ENCODE data around the gene PIGL. TPM values are rescaled to one million over a fixed set of nuclear protein-coding genes. Genes with fewer than 3 reads are reported as not detected.
"Not testable (repeated sequence)": the region's sequence is repeated elsewhere in the genome, so short reads cannot be mapped to it uniquely, and the experiment has no call there.

PIGL gene
- total and polyA plus RNA-seq, 4 experiments from 2014 or later: 8.1 to 71.1 (median 44.0) TPM

DNA sequence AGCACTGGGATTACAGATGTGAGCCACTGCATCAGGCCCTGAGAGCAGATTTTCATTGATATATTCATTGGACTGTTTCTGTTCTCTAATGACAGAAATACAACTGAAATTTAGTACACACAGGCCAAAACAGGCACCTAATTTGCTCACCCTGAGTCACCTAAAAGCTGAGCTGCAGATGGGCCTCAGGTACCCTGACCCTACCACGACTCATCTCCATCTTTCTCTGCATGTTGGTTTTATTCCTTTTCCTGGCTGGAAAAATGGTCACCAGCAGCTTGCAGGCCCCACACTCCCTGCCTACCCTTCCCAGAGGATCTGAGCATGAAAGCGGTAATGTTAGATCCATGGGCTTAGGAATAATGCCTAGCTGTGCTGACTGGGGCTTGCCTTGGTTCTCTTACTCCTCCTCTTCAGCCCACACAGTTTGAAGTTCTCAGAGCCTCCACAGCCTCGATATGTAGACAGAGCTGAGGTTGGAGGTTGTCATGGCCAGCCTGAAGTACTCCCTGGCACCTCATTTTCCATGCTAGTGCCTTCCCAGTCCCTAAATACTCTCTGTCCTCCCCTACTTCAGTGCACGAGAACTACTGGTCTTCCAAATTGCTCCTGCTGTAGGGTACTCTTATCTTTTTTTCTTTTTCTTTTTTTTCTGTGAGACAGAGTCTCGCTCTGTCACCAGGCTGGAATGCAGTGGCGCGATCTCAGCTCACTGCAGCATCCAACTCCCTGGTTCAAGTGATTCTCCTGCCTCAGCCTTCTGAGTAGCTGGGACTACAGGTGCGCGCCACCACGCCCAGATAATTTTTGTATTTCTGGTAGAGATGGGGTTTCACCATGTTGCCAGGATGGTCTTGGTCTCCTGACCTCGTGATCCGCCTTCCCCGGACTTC is 85.2 kb downstream of the PIGL start:
- no peak overlapping the region for H3K4me3 Mint-ChIP-seq
- ChIA-PET CTCF (ENCODE audit: partially characterized antibody) (interaction anchor here (0.8 to 4.1 kb wide), 5 partner anchors 13 to 62 kb away, joined by 3 to 23 read pairs (median 3); no protein-coding TSS in a partner anchor), POLR2A (ENCODE audit: partially characterized antibody) (interaction anchor here (1.0 kb wide), 1 partner anchor 86 kb away, joined by 3 read pairs; the partner anchor contains the start of gene PIGL)
- Histone ChIP-seq H3K4me3 (ENCODE audit: low read length in 2 of 2) (no peak overlapping the region), H3K27me3 (ENCODE audit: insufficient read depth, low read length) (no peaks in the 10 kb centered on the region), H3K27ac (ENCODE audit: low read depth, low read length) (no peak overlapping the region), H3K9me3 (ENCODE audit: control insufficient read depth in 1 of 2, low read length in 2 of 2) (no peaks in the 10 kb centered on the region), H3K36me3 (ENCODE audit: insufficient read depth, low read length) (peaks cover 4% of the 10 kb centered on the region), H3K4me1 (ENCODE audit: insufficient read depth, low read length) (peaks cover 15% of the 10 kb centered on the region)
- intact Hi-C loops (cut with micrococcal nuclease): no loop called here
- peaks cover 20 to 23% of the 10 kb centered on the region in 2 donors for H3K36me3 Mint-ChIP-seq
- DNase-seq: no peak
- no peaks in the 10 kb centered on the region for H3K9me3 Mint-ChIP-seq
- peaks cover 13 to 22% (median 14%) of the 10 kb centered on the region in 4 donors for H3K4me1 Mint-ChIP-seq
- no peaks in the 10 kb centered on the region for H3K27me3 Mint-ChIP-seq
- peak overlapping the region in 3 of 7 donors; percentile 13 to 77 (median 50) for H3K27ac Mint-ChIP-seq

DNA sequence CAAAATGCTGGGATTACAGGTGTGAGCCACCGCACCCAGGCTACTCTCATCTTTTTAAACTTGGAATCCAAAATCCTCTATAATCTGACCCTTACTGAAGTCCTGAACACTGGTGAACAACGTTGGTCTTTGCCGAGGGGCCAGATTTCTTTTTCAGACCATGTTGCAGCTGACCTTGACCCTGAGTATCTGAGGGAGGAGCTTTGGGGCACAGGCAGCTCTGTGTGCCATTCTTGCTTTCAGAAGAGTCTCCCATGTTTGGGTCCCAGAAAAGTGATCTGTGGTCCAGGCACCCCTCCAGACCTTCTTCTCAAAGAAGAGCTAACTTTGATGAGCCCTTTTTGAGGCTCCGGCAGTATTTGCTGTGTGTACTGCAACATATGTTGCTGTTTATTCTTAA is 85.8 kb downstream of the PIGL start:
- H3K27ac Mint-ChIP-seq: peak overlapping the region in 1 of 7 donors; percentile 13
- CTCF ChIA-PET (ENCODE audit: partially characterized antibody): interaction anchor here (1.0 to 4.1 kb wide), 6 partner anchors 13 to 61 kb away, joined by 3 to 23 read pairs (median 6); no protein-coding TSS in a partner anchor

DNA sequence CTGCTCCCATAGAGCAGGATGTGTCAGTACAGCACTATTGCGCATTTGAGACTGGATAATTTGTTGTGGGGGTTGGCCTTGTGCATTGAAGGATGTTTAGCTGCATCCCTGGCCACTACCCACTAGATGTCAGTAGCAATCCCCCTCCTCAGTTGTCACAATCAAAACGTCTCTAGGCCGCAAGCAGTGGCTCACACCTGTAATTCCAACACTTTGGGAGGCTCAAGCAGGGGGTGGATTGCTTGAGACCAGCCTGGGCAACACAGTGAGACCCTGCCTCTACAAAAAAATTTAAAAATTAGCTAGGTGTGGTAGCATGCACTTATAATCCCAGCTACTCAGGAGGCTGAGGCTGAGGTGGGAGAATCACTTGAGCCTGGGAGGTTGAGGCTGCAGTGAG is 87.8 kb downstream of the PIGL start:
- Mint-ChIP-seq H3K4me3 (no peak overlapping the region), H3K4me1 (peaks cover 0 to 3% (median 2%) of the 10 kb centered on the region in 4 donors), H3K27me3 (no peaks in the 10 kb centered on the region), H3K36me3 (peaks cover 20 to 27% of the 10 kb centered on the region in 2 donors), H3K27ac (peak overlapping the region in 1 of 7 donors; percentile 24), H3K9me3 (no peaks in the 10 kb centered on the region)
- H3K4me1 ChIP-seq (ENCODE audit: insufficient read depth, low read length): no peaks in the 10 kb centered on the region
- ChIA-PET CTCF (ENCODE audit: partially characterized antibody) (interaction anchor here (0.6 to 4.1 kb wide), 7 partner anchors 9 to 84 kb away, joined by 3 to 23 read pairs (median 7); no protein-coding TSS in a partner anchor), POLR2A (ENCODE audit: partially characterized antibody) (interaction anchor here (0.8 kb wide), 2 partner anchors 18 to 22 kb away, joined by 3 read pairs; no protein-coding TSS in a partner anchor)
- intact Hi-C loops (cut with micrococcal nuclease): no loop called here
- peak in 1 of 5 donors; percentile 17 for DNase-seq
- H3K27ac ChIP-seq (ENCODE audit: low read depth, low read length): no peak overlapping the region
- no peaks in the 10 kb centered on the region for H3K27me3 ChIP-seq (ENCODE audit: insufficient read depth, low read length)
- H3K9me3 ChIP-seq (ENCODE audit: control insufficient read depth in 1 of 2, low read length in 2 of 2): no peaks in the 10 kb centered on the region
- peaks cover 3% of the 10 kb centered on the region for H3K36me3 ChIP-seq (ENCODE audit: insufficient read depth, low read length)
- H3K4me3 ChIP-seq (ENCODE audit: low read length in 2 of 2): no peak overlapping the region

More for the DNA sequence above, 85.8 kb downstream of the PIGL start:
- DNase-seq: no peak
- H3K9me3 Mint-ChIP-seq: no peaks in the 10 kb centered on the region
- Histone ChIP-seq H3K4me1 (ENCODE audit: insufficient read depth, low read length) (peaks cover 9% of the 10 kb centered on the region), H3K27me3 (ENCODE audit: insufficient read depth, low read length) (no peaks in the 10 kb centered on the region), H3K9me3 (ENCODE audit: control insufficient read depth in 1 of 2, low read length in 2 of 2) (no peaks in the 10 kb centered on the region), H3K27ac (ENCODE audit: low read depth, low read length) (no peak overlapping the region), H3K4me3 (ENCODE audit: low read length in 2 of 2) (no peak overlapping the region), H3K36me3 (ENCODE audit: insufficient read depth, low read length) (peaks cover 4% of the 10 kb centered on the region)
- intact Hi-C loops (cut with micrococcal nuclease): no loop called here
- H3K36me3 Mint-ChIP-seq: peaks cover 20 to 27% of the 10 kb centered on the region in 2 donors
- POLR2A ChIA-PET (ENCODE audit: partially characterized antibody): interaction anchor here (1.0 to 1.2 kb wide), 2 partner anchors 17 to 86 kb away, joined by 3 to 4 read pairs; partner anchors contain the start of gene PIGL
- peaks cover 8 to 16% (median 10%) of the 10 kb centered on the region in 4 donors for H3K4me1 Mint-ChIP-seq
- H3K27me3 Mint-ChIP-seq: no peaks in the 10 kb centered on the region
- no peak overlapping the region for H3K4me3 Mint-ChIP-seq

DNA sequence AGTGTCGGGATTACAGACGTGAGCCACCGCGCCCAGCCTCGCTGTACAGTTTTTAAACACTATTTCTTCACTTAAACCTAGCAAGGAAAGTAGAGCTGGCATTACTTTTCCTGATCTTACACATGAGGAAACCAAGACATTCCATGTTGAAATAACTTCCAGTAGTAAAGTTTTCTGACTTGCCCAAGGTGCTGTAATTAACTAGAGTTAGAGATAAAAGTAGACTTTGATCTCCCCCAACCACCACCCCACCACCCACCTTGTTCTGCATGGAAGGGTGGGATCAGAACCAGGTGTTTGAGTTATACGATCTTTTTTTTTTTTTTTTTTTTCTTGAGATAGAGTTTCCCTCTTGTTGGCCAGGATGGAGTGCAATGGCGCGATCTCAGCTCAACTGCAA is 89.2 kb downstream of the PIGL start:
- peaks cover 25 to 28% of the 10 kb centered on the region in 2 donors for H3K36me3 Mint-ChIP-seq
- POLR2A ChIA-PET (ENCODE audit: partially characterized antibody): no interaction called here
- intact Hi-C loops (cut with micrococcal nuclease): no loop called here

DNA sequence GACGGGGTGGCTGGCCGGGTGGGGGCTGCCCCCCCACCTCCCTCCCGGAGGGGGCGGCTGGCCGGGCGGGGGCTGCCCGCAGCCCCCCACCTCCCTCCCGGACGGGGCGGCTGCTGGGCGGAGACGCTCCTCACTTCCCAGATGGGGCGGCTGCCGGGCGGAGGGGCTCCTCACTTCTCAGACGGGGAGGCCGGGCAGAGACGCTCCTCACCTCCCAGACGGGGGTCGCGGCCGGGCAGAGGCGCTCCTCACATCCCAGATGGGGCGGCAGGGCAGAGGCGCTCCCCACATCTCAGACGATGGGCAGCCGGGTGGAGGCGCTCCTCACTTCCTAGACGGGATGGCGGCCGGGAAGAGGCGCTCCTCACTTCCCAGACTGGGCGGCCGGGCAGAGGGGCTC is 95.1 kb downstream of the PIGL start:
- intact Hi-C loops (cut with micrococcal nuclease); H3K27me3 Mint-ChIP-seq; CTCF ChIA-PET (ENCODE audit: partially characterized antibody); H3K27ac Mint-ChIP-seq; H3K36me3 ChIP-seq (ENCODE audit: insufficient read depth, low read length); POLR2A ChIA-PET (ENCODE audit: partially characterized antibody); H3K4me3 ChIP-seq (ENCODE audit: low read length in 2 of 2); H3K4me1 ChIP-seq (ENCODE audit: insufficient read depth, low read length); H3K9me3 Mint-ChIP-seq; H3K27ac ChIP-seq (ENCODE audit: low read depth, low read length); H3K27me3 ChIP-seq (ENCODE audit: insufficient read depth, low read length); H3K9me3 ChIP-seq (ENCODE audit: control insufficient read depth in 1 of 2, low read length in 2 of 2); DNase-seq; H3K4me3 Mint-ChIP-seq: not testable (repeated sequence)
- Mint-ChIP-seq H3K36me3 (peaks cover 33 to 35% of the 10 kb centered on the region in 2 donors), H3K4me1 (peaks cover 9 to 19% (median 16%) of the 10 kb centered on the region in 4 donors)

More for the DNA sequence above, 89.2 kb downstream of the PIGL start:
- Histone ChIP-seq H3K9me3 (ENCODE audit: control insufficient read depth in 1 of 2, low read length in 2 of 2) (no peaks in the 10 kb centered on the region), H3K4me3 (ENCODE audit: low read length in 2 of 2) (no peak overlapping the region), H3K4me1 (ENCODE audit: insufficient read depth, low read length) (peaks cover 5% of the 10 kb centered on the region), H3K27ac (ENCODE audit: low read depth, low read length) (no peak overlapping the region), H3K27me3 (ENCODE audit: insufficient read depth, low read length) (no peaks in the 10 kb centered on the region), H3K36me3 (ENCODE audit: insufficient read depth, low read length) (no peaks in the 10 kb centered on the region)
- Mint-ChIP-seq H3K4me1 (peaks cover 9 to 12% (median 12%) of the 10 kb centered on the region in 4 donors), H3K27ac (no peak overlapping the region), H3K4me3 (no peak overlapping the region), H3K9me3 (no peaks in the 10 kb centered on the region), H3K27me3 (no peaks in the 10 kb centered on the region)
- CTCF ChIA-PET (ENCODE audit: partially characterized antibody): interaction anchor here (3.4 to 4.1 kb wide), 2 partner anchors 20 to 58 kb away, joined by 15 to 23 read pairs; no protein-coding TSS in a partner anchor
- DNase-seq: no peak

DNA sequence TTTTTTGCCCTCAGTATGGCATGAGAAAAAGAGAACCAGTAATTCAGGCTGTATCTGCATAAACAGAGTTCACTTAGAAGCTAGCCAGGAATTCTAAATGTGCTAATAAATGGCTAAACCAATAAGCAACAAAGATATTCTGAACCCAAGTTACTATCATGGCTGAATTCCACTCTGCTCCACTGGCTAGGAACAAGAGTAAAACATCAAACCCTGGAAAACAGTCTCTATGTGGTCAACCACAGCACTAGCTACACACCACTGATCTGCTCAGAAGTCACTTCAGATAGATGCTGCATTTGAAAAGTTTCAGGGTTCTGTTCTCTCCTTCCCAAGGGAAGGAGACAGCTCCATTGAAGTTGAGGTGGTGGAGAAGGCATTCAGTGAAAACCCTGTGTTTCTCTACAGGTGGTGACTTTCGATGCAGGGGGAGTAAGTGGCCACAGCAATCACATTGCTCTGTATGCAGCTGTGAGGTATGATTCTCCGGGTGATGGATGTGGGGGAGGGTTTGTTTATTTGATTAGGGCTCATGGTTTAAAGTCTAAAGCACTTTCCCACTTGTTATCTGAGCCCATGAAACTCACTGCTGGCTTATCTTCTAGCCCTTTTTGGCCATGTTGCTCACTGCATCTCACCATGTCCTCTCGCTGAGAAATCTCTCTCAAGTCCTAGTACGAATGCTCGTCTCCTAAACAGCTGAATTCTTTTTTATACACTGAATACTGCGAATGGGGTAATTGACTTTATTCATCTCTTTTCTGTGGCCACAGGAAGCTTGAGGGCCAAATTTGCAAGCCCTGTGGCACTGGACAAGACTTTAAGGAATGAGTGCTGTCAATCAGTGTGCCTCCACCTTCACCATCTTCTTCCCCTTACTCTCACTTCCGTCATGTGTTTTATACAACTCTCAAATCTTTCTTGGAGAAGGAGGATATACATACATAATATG is 96.4 kb downstream of the PIGL start:
- intact Hi-C loops (cut with micrococcal nuclease): no loop called here
- H3K4me1 ChIP-seq (ENCODE audit: insufficient read depth, low read length): peaks cover 8% of the 10 kb centered on the region
- Mint-ChIP-seq H3K4me1 (peaks cover 9 to 19% (median 16%) of the 10 kb centered on the region in 4 donors), H3K27me3 (no peaks in the 10 kb centered on the region), H3K27ac (peak overlapping the region in 5 of 7 donors; percentile 2 to 42 (median 17)), H3K4me3 (peak overlapping the region in 2 of 8 donors; percentile 4 to 60), H3K9me3 (no peaks in the 10 kb centered on the region), H3K36me3 (peaks cover 35 to 40% of the 10 kb centered on the region in 2 donors)
- H3K36me3 ChIP-seq (ENCODE audit: insufficient read depth, low read length): no peaks in the 10 kb centered on the region
- ChIA-PET POLR2A (ENCODE audit: partially characterized antibody) (no interaction called here), CTCF (ENCODE audit: partially characterized antibody) (interaction anchor here (1.4 kb wide), 1 partner anchor 50 kb away, joined by 4 read pairs; no protein-coding TSS in a partner anchor)
- H3K9me3 ChIP-seq (ENCODE audit: control insufficient read depth in 1 of 2, low read length in 2 of 2): no peaks in the 10 kb centered on the region
- H3K27ac ChIP-seq (ENCODE audit: low read depth, low read length): no peak overlapping the region
- no peaks in the 10 kb centered on the region for H3K27me3 ChIP-seq (ENCODE audit: insufficient read depth, low read length)
- DNase-seq: no peak
- no peak overlapping the region for H3K4me3 ChIP-seq (ENCODE audit: low read length in 2 of 2)

All from CD4-positive, alpha-beta memory T cell (primary cell).